Loucy (cell line): ENCODE measurements around the gene SFXN3.
A peak's percentile ranks its signal among the peaks of the same experiment; 100 is the strongest.

Experiments used
- EZH2phosphoT487 ChIP-seq: fragments of 200-600 bp; IDR thresholded peaks from 2 replicates; pipeline ENCODE4 v1.6.1; 2018; ENCODE audit warnings: antibody characterized with exemption, mild to moderate bottlenecking, moderate library complexity, borderline replicate concordance
- TF ChIP-seq, protein P1 (sequence below): fragments of 200-600 bp; sonication (generic); conservative IDR thresholded peaks from 2 replicates; pipeline ENCODE4 v1.5.1; 2014; ENCODE audit warnings: mild to moderate bottlenecking, antibody characterized with exemption, low read length

DNA sequence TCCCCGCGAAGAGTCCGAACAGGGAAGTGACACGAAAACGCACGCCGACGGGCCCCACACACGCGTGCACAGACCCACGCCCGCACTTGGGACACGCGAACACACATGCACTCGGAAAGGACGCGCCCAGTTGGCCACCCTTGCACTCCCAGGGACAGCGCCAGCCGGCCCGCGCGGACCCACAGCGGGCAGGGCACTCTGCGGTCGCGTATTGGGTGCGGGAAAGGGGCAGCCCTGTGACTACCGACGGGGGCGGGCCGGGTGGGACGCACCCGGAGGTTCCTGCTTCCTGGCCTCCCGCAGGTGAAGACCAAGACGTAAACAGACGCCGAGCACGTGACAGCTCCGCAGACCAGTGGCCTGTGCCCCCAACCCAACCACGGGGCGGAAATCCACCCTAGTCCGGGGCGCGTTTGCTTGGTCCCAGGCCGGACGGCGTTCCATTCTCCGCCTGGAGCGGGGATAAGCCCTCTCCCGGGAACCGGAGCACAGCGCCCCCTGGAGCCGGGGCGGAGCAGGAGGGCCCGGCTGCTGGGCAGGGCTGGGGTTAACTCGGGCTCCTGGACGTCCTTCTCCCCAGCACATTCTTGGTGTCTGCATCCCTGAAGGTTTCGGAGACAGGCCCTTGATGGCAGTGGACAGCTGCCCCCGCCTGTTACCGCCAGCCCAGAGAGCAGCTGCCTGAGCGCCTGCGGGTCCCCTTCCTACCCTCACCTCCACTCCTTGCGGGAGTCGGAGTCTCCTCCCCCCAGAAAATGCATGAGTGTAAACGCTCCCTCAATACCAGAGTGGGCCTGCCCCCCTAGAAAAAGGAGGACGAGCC, 33.5 kb upstream of the SFXN3 start:
- TF ChIP-seq, protein P1, sequence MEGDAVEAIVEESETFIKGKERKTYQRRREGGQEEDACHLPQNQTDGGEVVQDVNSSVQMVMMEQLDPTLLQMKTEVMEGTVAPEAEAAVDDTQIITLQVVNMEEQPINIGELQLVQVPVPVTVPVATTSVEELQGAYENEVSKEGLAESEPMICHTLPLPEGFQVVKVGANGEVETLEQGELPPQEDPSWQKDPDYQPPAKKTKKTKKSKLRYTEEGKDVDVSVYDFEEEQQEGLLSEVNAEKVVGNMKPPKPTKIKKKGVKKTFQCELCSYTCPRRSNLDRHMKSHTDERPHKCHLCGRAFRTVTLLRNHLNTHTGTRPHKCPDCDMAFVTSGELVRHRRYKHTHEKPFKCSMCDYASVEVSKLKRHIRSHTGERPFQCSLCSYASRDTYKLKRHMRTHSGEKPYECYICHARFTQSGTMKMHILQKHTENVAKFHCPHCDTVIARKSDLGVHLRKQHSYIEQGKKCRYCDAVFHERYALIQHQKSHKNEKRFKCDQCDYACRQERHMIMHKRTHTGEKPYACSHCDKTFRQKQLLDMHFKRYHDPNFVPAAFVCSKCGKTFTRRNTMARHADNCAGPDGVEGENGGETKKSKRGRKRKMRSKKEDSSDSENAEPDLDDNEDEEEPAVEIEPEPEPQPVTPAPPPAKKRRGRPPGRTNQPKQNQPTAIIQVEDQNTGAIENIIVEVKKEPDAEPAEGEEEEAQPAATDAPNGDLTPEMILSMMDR: peak; percentile 82
- no peak for TF ChIP-seq EZH2phosphoT487
